Measurements from ENCODE around the gene EIF4EBP2. TPM values are rescaled to one million over a fixed set of nuclear protein-coding genes. Genes with fewer than 3 reads are reported as not detected.

EIF4EBP2 gene
- total RNA-seq, 1 experiment from 2014 or later = 36.7 TPM

GRCh38 chr10:70459061-70459773, 55.3 kb downstream of the EIF4EBP2 start:
- ATAC-seq (no peak), DNase-seq (ENCODE audit: low read depth, low spot score) (no peak)
- Histone ChIP-seq H3K9ac (ENCODE audit: low read length) (peak overlapping the region; percentile 47), H3K36me3 (ENCODE audit: control insufficient read depth in 1 of 2, insufficient read depth in 2 of 2, low read length in 2 of 2) (no peaks in the 10 kb centered on the region), H3K4me2 (ENCODE audit: low read length) (peak overlapping the region; percentile 79), H3K27me3 (ENCODE audit: insufficient read depth, low read length) (no peaks in the 10 kb centered on the region), H2AFZ (ENCODE audit: low read depth, low read length, poor library complexity, severe bottlenecking) (no peak overlapping the region), H3K79me2 (ENCODE audit: insufficient read depth, low read length) (no peaks in the 10 kb centered on the region), H3K4me1 (ENCODE audit: control insufficient read depth in 1 of 2, insufficient read depth in 2 of 2, low read length in 2 of 2) (peaks cover 31 to 54% of the 10 kb centered on the region in 2 experiments), H3K9me2 (ENCODE audit: insufficient read depth) (no peaks in the 10 kb centered on the region), H3K9me3 (ENCODE audit: control insufficient read depth in 1 of 2, insufficient read depth in 1 of 2, low read depth in 1 of 2, low read length in 2 of 2) (no peaks in the 10 kb centered on the region), H3K4me3 (replicated peaks in 1 of 2; ENCODE audit: low read depth in 1 of 2, low read length in 2 of 2) (no peak overlapping the region), H3K27ac (ENCODE audit: low read depth, low read length) (no peak overlapping the region), H4K20me1 (ENCODE audit: insufficient read depth) (no peaks in the 10 kb centered on the region)
- BruUV-seq (replicated peaks) = no TSS peak
- POLR2A ChIA-PET = no interaction called here
- CTCF ChIA-PET = no interaction called here
- intact Hi-C loops (cut with micrococcal nuclease) = no loop called here
- RAD21 ChIA-PET (ENCODE audit: low non-redundant PET in 1 of 2, low total read pairs in 2 of 2, uncharacterized antibody in 2 of 2, unreplicated experiment in 2 of 2) = interaction anchor here in 1 of 2 experiments (0.6 kb wide), 1 partner anchor 236 kb away, joined by 7 read pairs; no protein-coding TSS in a partner anchor
- TF ChIP-seq ZFX (IDR thresholded peaks at IDR 0.05) = no peak
- TF ChIP-seq, protein P1, sequence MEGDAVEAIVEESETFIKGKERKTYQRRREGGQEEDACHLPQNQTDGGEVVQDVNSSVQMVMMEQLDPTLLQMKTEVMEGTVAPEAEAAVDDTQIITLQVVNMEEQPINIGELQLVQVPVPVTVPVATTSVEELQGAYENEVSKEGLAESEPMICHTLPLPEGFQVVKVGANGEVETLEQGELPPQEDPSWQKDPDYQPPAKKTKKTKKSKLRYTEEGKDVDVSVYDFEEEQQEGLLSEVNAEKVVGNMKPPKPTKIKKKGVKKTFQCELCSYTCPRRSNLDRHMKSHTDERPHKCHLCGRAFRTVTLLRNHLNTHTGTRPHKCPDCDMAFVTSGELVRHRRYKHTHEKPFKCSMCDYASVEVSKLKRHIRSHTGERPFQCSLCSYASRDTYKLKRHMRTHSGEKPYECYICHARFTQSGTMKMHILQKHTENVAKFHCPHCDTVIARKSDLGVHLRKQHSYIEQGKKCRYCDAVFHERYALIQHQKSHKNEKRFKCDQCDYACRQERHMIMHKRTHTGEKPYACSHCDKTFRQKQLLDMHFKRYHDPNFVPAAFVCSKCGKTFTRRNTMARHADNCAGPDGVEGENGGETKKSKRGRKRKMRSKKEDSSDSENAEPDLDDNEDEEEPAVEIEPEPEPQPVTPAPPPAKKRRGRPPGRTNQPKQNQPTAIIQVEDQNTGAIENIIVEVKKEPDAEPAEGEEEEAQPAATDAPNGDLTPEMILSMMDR (IDR thresholded peaks at IDR 0.05 in 2 of 3, conservative IDR thresholded peaks at IDR 0.05 in 1 of 3; ENCODE audit: borderline replicate concordance in 1 of 3, insufficient read depth in 1 of 3, low read depth in 2 of 3, low read length in 2 of 3) = no peak
- no peak for TF ChIP-seq FOSL1 (IDR thresholded peaks at IDR 0.05; ENCODE audit: low read depth)
- TF ChIP-seq TCF7L2 (IDR thresholded peaks at IDR 0.05; ENCODE audit: borderline replicate concordance, extremely low read depth, insufficient read depth, insufficient read length) = peak; percentile 46
- no peak for TF ChIP-seq YY1 (IDR thresholded peaks at IDR 0.05; ENCODE audit: extremely low read depth, insufficient replicate concordance, low read depth, low read length)
- no peak for TF ChIP-seq CBX3 (IDR thresholded peaks at IDR 0.05; ENCODE audit: low read depth)

All from HCT116 (cell line).